ENCODE measurements around the gene NOL12.
"Not testable (repeated sequence)": the region's sequence is repeated elsewhere in the genome, so short reads cannot be mapped to it uniquely, and the experiment has no call there.

Gene NOL12

GRCh38 chr22:37717235-37717634, 31.1 kb downstream of the NOL12 start:
- not testable (repeated sequence) for DNase-seq

- not testable (repeated sequence) for DNase-seq
Measured at GRCh38 chr22:37717746-37718305, 31.7 kb downstream of the NOL12 start.

GRCh38 chr22:37725551-37726240, 39.6 kb downstream of the NOL12 start:
- DNase-seq = no peak

GRCh38 chr22:37726241-37726887, 40.2 kb downstream of the NOL12 start:
- peak; percentile 7 to 39 for DNase-seq

GRCh38 chr22:37728620-37729019, 42.5 kb downstream of the NOL12 start:
- DNase-seq = no peak

GRCh38 chr22:37731804-37732471, 45.8 kb downstream of the NOL12 start:
- peak; percentile 71 to 74 for DNase-seq

GRCh38 chr22:37732699-37733607, 46.8 kb downstream of the NOL12 start:
- DNase-seq = no peak

- no peak for DNase-seq
Measured at GRCh38 chr22:37733625-37734401, 47.7 kb downstream of the NOL12 start.

- no peak for DNase-seq
Measured at GRCh38 chr22:37734402-37734700, 48.2 kb downstream of the NOL12 start.

GRCh38 chr22:37734964-37735451, 48.9 kb downstream of the NOL12 start:
- DNase-seq = peak in 1 of 2 experiments; percentile 20

GRCh38 chr22:37739035-37739434, 52.9 kb downstream of the NOL12 start:
- DNase-seq = no peak

GRCh38 chr22:37739611-37740049, 53.5 kb downstream of the NOL12 start:
- DNase-seq = peak; percentile 91 to 95

- DNase-seq = no peak
Measured at GRCh38 chr22:37740455-37741311, 54.5 kb downstream of the NOL12 start.

GRCh38 chr22:37741312-37741795, 55.2 kb downstream of the NOL12 start:
- DNase-seq = peak; percentile 66 to 77

GRCh38 chr22:37742376-37743171, 56.4 kb downstream of the NOL12 start:
- peak; percentile 11 to 18 for DNase-seq
